Dermis microvascular lymphatic vessel endothelial cell (primary cell): ENCODE measurements around the gene ZC2HC1B. TPM values are rescaled to one million over a fixed set of nuclear protein-coding genes. Genes with fewer than 3 reads are reported as not detected.
"Not testable (repeated sequence)": the region's sequence is repeated elsewhere in the genome, so short reads cannot be mapped to it uniquely, and the experiment has no call there.

ENCODE experiments used
- DNase-seq, 2 donors: peaks; one replicate each; pipeline versions ENCODE4 v3.0.0 to v3.0.0-alpha.2; 2010; ENCODE audit warnings: low read depth in 2 of 2
- total RNA-seq: library from RNA; depleted of rRNA; stranded (reverse); fragments of >200 nt; gene quantifications from 2 replicates; pipeline ENCODE4 v1.2.1, GENCODE V29; 2014

The ZC2HC1B gene
- not detected in 2 replicates for total RNA-seq

- DNase-seq = no peak
Measured at GRCh38 chr6:143864234-143864633, at the start of gene ZC2HC1B. Gene ZC2HC1B (plus strand): TSS chr6:143864474. CDS start chr6:143864540, 66 bp downstream.

- no peak for DNase-seq
Measured at GRCh38 chr6:143817621-143818020, 46.7 kb upstream of the ZC2HC1B start.

- peak; percentile 23 to 85 for DNase-seq
Measured at GRCh38 chr6:143821359-143821758, 42.9 kb upstream of the ZC2HC1B start.

- peak in 1 of 2 donors; percentile 80 for DNase-seq
Measured at GRCh38 chr6:143822584-143823024, 41.7 kb upstream of the ZC2HC1B start.

- DNase-seq = peak; percentile 66 to 92
Measured at GRCh38 chr6:143823548-143823947, 40.7 kb upstream of the ZC2HC1B start.

- no peak for DNase-seq
Measured at GRCh38 chr6:143828572-143828971, 35.7 kb upstream of the ZC2HC1B start.

GRCh38 chr6:143836150-143836549 lies 28.1 kb upstream of the ZC2HC1B start:
- no peak for DNase-seq

- no peak for DNase-seq
Measured at GRCh38 chr6:143838395-143838794, 25.9 kb upstream of the ZC2HC1B start.

GRCh38 chr6:143839196-143839595 lies 25.1 kb upstream of the ZC2HC1B start:
- DNase-seq = no peak

GRCh38 chr6:143840595-143841265 lies 23.5 kb upstream of the ZC2HC1B start:
- DNase-seq = no peak

GRCh38 chr6:143842461-143842901 lies 21.8 kb upstream of the ZC2HC1B start:
- DNase-seq = peak in 1 of 2 donors; percentile 54

GRCh38 chr6:143842902-143843676 lies 21.2 kb upstream of the ZC2HC1B start, which contains the start of gene LTV1:
Gene LTV1 (plus strand): TSS chr6:143843338. CDS start chr6:143843478, 140 bp downstream.
- DNase-seq = peak; percentile 93 to 96

- no peak for DNase-seq
Measured at GRCh38 chr6:143843677-143843999, 20.6 kb upstream of the ZC2HC1B start.

- peak in 1 of 2 donors; percentile 13 for DNase-seq
Measured at GRCh38 chr6:143844006-143844405, 20.3 kb upstream of the ZC2HC1B start.

GRCh38 chr6:143845033-143845432 lies 19.2 kb upstream of the ZC2HC1B start:
- DNase-seq = no peak

GRCh38 chr6:143851706-143852105 lies 12.6 kb upstream of the ZC2HC1B start:
- not testable (repeated sequence) for DNase-seq

- DNase-seq = not testable (repeated sequence)
Measured at GRCh38 chr6:143855057-143855456, 9.2 kb upstream of the ZC2HC1B start.

- DNase-seq = not testable (repeated sequence)
Measured at GRCh38 chr6:143856762-143857161, 7.5 kb upstream of the ZC2HC1B start.

GRCh38 chr6:143857651-143858050 lies 6.6 kb upstream of the ZC2HC1B start:
- no peak for DNase-seq

- no peak for DNase-seq
Measured at GRCh38 chr6:143859891-143860660, 4.2 kb upstream of the ZC2HC1B start.

- DNase-seq = no peak
Measured at GRCh38 chr6:143863771-143864170, 503 bp upstream of the ZC2HC1B start.

GRCh38 chr6:143867236-143867635 lies 3.0 kb downstream of the ZC2HC1B start:
- DNase-seq = no peak
